Subcutaneous abdominal adipose tissue (tissue), 5 donors: Measurements from ENCODE around the gene TEX261.

Experiments
- H3K27ac ChIP-seq: one replicate; pipeline ENCODE4 v1.7.0; 2013; ENCODE audit warnings: low read depth, mild to moderate bottlenecking, inconsistent platforms, low read length, moderate library complexity
- H3K27me3 ChIP-seq, 5 donors: one replicate each; pipeline ENCODE4 v1.7.0; 2013; ENCODE audit warnings: low read length in 5 of 5, inconsistent platforms in 1 of 5; ENCODE audit not compliant: control insufficient read depth in 5 of 5, insufficient read depth in 4 of 5
- H3K36me3 ChIP-seq, 5 donors: one replicate each; pipeline ENCODE4 v1.7.0; 2013; ENCODE audit warnings: low read length in 5 of 5; ENCODE audit not compliant: control insufficient read depth in 5 of 5, insufficient read depth in 5 of 5
- H3K4me1 ChIP-seq, 5 donors: one replicate each; pipeline ENCODE4 v1.7.0; 2013; ENCODE audit warnings: low read length in 5 of 5, mild to moderate bottlenecking in 3 of 5, moderate library complexity in 1 of 5; ENCODE audit not compliant: control insufficient read depth in 5 of 5, insufficient read depth in 5 of 5
- H3K4me3 ChIP-seq, 5 donors: one replicate each; pipeline ENCODE4 v1.7.0; 2013; ENCODE audit warnings: low read length in 5 of 5, low read depth in 1 of 5
- H3K9ac ChIP-seq, 5 donors: one replicate each; pipeline ENCODE4 v1.7.0; 2013; ENCODE audit warnings: low read length in 5 of 5, mild to moderate bottlenecking in 4 of 5, moderate library complexity in 3 of 5
- H3K9me3 ChIP-seq, 5 donors: one replicate each; pipeline ENCODE4 v1.7.0; 2013; ENCODE audit warnings: low read length in 5 of 5; ENCODE audit not compliant: control insufficient read depth in 5 of 5
- donor health status: healthy.
- donor health status: healthy.
- donor health status: healthy.
- donor health status: healthy.
- donor health status: healthy.

Gene TEX261

GRCh38 chr2:70937866-70938585, 56.6 kb downstream of the TEX261 start:
- Histone ChIP-seq H3K4me1 (peaks cover 0 to 6% (median 0%) of the 10 kb centered on the region in 5 donors), H3K4me3 (no peak overlapping the region), H3K36me3 (peaks cover 0 to 2% (median 0%) of the 10 kb centered on the region in 5 donors), H3K27me3 (peaks cover 6 to 15% (median 8%) of the 10 kb centered on the region in 5 donors), H3K9me3 (no peaks in the 10 kb centered on the region), H3K27ac (no peak overlapping the region), H3K9ac (no peak overlapping the region)

- no peak overlapping the region for H3K27ac ChIP-seq
Measured at GRCh38 chr2:70936979-70937811, 57.5 kb downstream of the TEX261 start.

GRCh38 chr2:70936165-70936978, 58.3 kb downstream of the TEX261 start:
- H3K4me3 ChIP-seq: no peak overlapping the region
- peaks cover 8 to 15% (median 9%) of the 10 kb centered on the region in 5 donors for H3K27me3 ChIP-seq

More at GRCh38 chr2:70936979-70937811, 57.5 kb downstream of the TEX261 start:
- Histone ChIP-seq H3K9me3 (no peaks in the 10 kb centered on the region), H3K4me3 (no peak overlapping the region), H3K27me3 (peaks cover 7 to 15% (median 8%) of the 10 kb centered on the region in 5 donors), H3K9ac (no peak overlapping the region), H3K4me1 (peaks cover 0 to 6% (median 0%) of the 10 kb centered on the region in 5 donors), H3K36me3 (peaks cover 0 to 3% (median 0%) of the 10 kb centered on the region in 5 donors)

More at GRCh38 chr2:70936165-70936978, 58.3 kb downstream of the TEX261 start:
- Histone ChIP-seq H3K36me3 (peaks cover 0 to 3% (median 0%) of the 10 kb centered on the region in 5 donors), H3K9me3 (no peaks in the 10 kb centered on the region), H3K4me1 (peaks cover 0 to 6% (median 0%) of the 10 kb centered on the region in 5 donors), H3K9ac (no peak overlapping the region), H3K27ac (no peak overlapping the region)
